HL-60 (cell line): ENCODE data around the gene GSTM1.

Source experiments
- CTCF ChIP-seq: IDR thresholded peaks from one replicate; pipeline ENCODE4 v1.5.1; 2011; ENCODE audit warnings: low read length, control low read depth, inconsistent platforms; ENCODE audit not compliant: insufficient read depth
- POLR2AphosphoS5 ChIP-seq: IDR thresholded peaks from 2 replicates; pipeline ENCODE4 v1.6.1; 2012; ENCODE audit warnings: low read depth
- REST ChIP-seq: IDR thresholded peaks from 2 replicates; pipeline ENCODE4 v1.6.1; 2012; ENCODE audit warnings: low read depth; ENCODE audit not compliant: insufficient replicate concordance

- TF ChIP-seq CTCF: no peak
- no peak for TF ChIP-seq POLR2AphosphoS5
- TF ChIP-seq REST: no peak
Measured at GRCh38 chr1:109740615-109741373, 53.2 kb downstream of the GSTM1 start, which contains the start of gene GSTM3.
